ENCODE measurements around the gene ABCB10. TPM values are rescaled to one million over a fixed set of nuclear protein-coding genes. Genes with fewer than 3 reads are reported as not detected.

The ABCB10 gene
- total RNA-seq, 1 experiment from 2014 or later = 13.8 TPM

- DNase-seq = no peak
- H3K4me3 Mint-ChIP-seq = no peak overlapping the region
- no peak overlapping the region for H3K4ac ChIP-seq (ENCODE audit: low read depth, low read length)
- no peaks in the 10 kb centered on the region for H3K27me3 Mint-ChIP-seq (ENCODE audit: low read depth)
- no peak overlapping the region for H4K8ac ChIP-seq (replicated peaks; ENCODE audit: insufficient read length, low read depth, low read length)
- H2AFZ ChIP-seq (ENCODE audit: low read length) = no peak overlapping the region
- no peaks in the 10 kb centered on the region for H3K79me2 ChIP-seq (ENCODE audit: insufficient read depth, low read length)
- no peaks in the 10 kb centered on the region for H3K9me3 ChIP-seq (ENCODE audit: control insufficient read depth, low read depth, low read length)
- H2BK20ac ChIP-seq (ENCODE audit: low read depth, low read length, poor library complexity, severe bottlenecking) = no peak overlapping the region
- no peak overlapping the region for H3K18ac ChIP-seq (ENCODE audit: insufficient read length, low read depth, low read length)
- no peaks in the 10 kb centered on the region for H3K23me2 ChIP-seq (ENCODE audit: insufficient read length, low read depth, low read length, poor library complexity, severe bottlenecking)
- H2BK120ac ChIP-seq (ENCODE audit: low read depth, low read length, poor library complexity, severe bottlenecking) = no peak overlapping the region
- no peak overlapping the region for H3K27ac ChIP-seq (ENCODE audit: insufficient read length, low read depth, low read length)
- 100% methylated on average over 2 of the region's 3 CpGs for WGBS (ENCODE audit: extremely low coverage, insufficient read length, low lambda C conversion rate)
- H2BK5ac ChIP-seq (ENCODE audit: insufficient read length, low read length) = no peak overlapping the region
- H3K27ac Mint-ChIP-seq = no peak overlapping the region
- peaks cover 9 to 13% of the 10 kb centered on the region in 2 experiments for H3K4me1 Mint-ChIP-seq
- TF ChIP-seq, protein P1, sequence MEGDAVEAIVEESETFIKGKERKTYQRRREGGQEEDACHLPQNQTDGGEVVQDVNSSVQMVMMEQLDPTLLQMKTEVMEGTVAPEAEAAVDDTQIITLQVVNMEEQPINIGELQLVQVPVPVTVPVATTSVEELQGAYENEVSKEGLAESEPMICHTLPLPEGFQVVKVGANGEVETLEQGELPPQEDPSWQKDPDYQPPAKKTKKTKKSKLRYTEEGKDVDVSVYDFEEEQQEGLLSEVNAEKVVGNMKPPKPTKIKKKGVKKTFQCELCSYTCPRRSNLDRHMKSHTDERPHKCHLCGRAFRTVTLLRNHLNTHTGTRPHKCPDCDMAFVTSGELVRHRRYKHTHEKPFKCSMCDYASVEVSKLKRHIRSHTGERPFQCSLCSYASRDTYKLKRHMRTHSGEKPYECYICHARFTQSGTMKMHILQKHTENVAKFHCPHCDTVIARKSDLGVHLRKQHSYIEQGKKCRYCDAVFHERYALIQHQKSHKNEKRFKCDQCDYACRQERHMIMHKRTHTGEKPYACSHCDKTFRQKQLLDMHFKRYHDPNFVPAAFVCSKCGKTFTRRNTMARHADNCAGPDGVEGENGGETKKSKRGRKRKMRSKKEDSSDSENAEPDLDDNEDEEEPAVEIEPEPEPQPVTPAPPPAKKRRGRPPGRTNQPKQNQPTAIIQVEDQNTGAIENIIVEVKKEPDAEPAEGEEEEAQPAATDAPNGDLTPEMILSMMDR (conservative IDR thresholded peaks at IDR 0.05) = no peak
- H2BK12ac ChIP-seq (ENCODE audit: insufficient read length, low read depth, low read length) = no peak overlapping the region
- no peak overlapping the region for H2BK15ac ChIP-seq (ENCODE audit: low read depth, low read length)
- no peaks in the 10 kb centered on the region for H4K20me1 ChIP-seq (ENCODE audit: control insufficient read depth, insufficient read depth, insufficient read length)
- H3T11ph ChIP-seq (ENCODE audit: low read length) = no peak overlapping the region
- H2AK5ac ChIP-seq (ENCODE audit: insufficient read length, low read length) = no peak overlapping the region
- H3K36me3 Mint-ChIP-seq (ENCODE audit: insufficient read depth in 1 of 3, low read depth in 3 of 3) = no peaks in the 10 kb centered on the region
- no peak overlapping the region for H3K9ac ChIP-seq (ENCODE audit: extremely low read depth, insufficient read length, low read length)
- H3K4me2 ChIP-seq (ENCODE audit: insufficient read depth, insufficient read length, low read length) = no peak overlapping the region
- no peaks in the 10 kb centered on the region for H3K9me3 Mint-ChIP-seq
- H3K79me1 ChIP-seq (ENCODE audit: insufficient read depth, low read depth, low read length, poor library complexity, severe bottlenecking) = no peaks in the 10 kb centered on the region
- no peak overlapping the region for H4K5ac ChIP-seq (ENCODE audit: insufficient read length, low read depth, low read length)
- H3K27me3 ChIP-seq (ENCODE audit: insufficient read depth, low read length) = no peaks in the 10 kb centered on the region
- no peak overlapping the region for H3K56ac ChIP-seq (ENCODE audit: insufficient read length, low read depth, low read length)
- no peak overlapping the region for H4K91ac ChIP-seq (ENCODE audit: insufficient read length, low read depth, low read length)
- no peak overlapping the region for H3K23ac ChIP-seq (ENCODE audit: insufficient read length, low read depth, low read length)
- no peak overlapping the region for H3K14ac ChIP-seq (ENCODE audit: insufficient read depth, low read length)
- H3K4me1 ChIP-seq (ENCODE audit: insufficient read depth, low read length) = no peaks in the 10 kb centered on the region; the same call in 1 of the 2 replicates
Measured at GRCh38 chr1:229581485-229581884, 23.0 kb upstream of the ABCB10 start.

Measured in H9 (cell line).